Measurements from ENCODE around the gene SSBP3.

DNA sequence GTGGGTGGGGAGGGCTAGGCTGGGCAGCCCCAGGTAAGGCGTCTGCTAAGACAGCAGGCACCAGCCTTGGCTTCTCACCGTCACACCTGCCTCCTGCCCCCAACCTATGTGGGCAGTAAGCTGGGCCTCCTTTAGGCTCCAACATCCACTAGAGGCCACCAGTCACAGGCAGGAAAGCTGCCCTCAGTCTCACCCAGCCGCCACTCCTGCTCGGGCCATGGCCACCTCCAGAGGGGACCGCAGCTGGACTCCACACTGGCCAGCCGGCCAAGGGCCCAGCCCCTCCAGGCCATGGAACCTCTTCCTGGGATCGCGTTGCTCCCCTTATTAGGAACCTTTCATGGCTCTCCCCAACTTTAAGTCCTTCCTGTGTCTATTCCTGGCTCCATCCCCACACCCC, 131.7 kb downstream of the SSBP3 start:
- TF ChIP-seq POLR2A (IDR thresholded peaks at IDR 0.05; ENCODE audit: low read depth, low read length) (no peak), TAF1 (IDR thresholded peaks at IDR 0.05; ENCODE audit: low read depth, low read length) (no peak), SPI1 (IDR thresholded peaks at IDR 0.05; ENCODE audit: low read depth, low read length) (no peak), POLR2AphosphoS5 (IDR thresholded peaks at IDR 0.05; ENCODE audit: low read depth, low read length) (no peak)
